Activated T-cell treated with anti-CD3 and anti-CD28 coated beads for 1 hour (primary cell): Measurements from ENCODE around the gene CCDC149.

Experiments
- DNase-seq: peaks from one replicate; pipeline ENCODE4 v3.0.0-alpha.2; 2020; ENCODE audit warnings: low read depth

Gene CCDC149

DNA sequence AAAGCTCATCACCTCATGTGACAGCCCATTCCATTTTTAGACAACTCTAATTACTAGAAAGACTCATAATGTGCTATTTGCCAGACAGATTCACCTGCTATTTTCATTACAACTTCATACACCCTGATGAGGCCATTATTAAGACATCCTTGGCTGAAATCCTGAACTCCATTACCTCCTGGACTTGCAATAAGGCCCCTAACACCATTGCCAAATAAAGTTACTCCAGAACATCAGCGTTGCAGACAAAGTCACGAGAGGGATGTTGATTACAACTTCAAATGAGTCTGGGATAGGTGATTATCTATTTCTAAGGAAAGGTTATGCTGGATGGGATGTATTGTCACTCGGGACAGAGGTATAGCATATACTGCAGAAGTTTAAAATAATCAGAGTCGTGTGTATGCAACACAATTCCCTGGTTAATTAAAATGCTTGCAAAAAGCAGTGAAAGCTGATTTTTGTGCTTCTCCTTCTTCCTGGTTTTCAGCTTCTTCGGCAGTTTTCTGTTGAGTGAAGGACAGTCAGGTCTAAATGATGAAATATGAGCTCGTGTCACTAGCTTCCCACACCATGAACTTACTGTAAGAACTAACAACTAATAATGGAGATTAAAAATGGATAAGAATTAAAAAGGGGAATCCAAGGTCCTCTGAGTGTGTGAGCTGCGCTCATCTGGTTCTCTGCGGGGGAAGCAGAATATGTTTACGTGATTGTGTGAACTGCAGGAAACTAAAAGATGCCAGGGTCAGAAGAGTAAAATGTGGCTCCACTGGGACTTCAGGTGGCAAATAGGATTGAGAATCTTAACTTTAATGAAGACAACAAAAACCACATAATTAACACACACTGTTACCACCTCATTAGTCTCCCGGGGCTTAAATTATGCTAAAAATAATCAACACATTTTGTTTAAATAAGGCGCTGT, 135.0 kb downstream of the CCDC149 start:
- no peak for DNase-seq

DNA sequence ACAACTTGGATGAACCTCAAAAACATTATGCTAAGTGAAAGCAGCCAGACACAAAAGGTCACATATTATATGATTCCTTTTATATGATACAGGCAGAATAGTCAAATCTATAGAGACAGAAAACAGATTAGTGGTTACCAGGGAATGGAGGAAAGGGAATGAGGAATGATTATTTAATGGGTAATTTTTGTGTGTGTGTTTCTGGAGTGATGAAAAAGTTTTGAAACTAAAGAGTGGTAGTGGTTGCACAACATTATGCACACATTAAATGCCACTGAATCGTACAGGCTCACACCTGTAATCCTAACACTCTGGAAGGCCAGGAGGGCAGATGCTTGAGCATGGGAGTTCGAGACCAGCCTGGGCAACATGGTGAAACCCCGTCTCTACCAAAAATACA, 137.1 kb downstream of the CCDC149 start:
- DNase-seq: no peak

DNA sequence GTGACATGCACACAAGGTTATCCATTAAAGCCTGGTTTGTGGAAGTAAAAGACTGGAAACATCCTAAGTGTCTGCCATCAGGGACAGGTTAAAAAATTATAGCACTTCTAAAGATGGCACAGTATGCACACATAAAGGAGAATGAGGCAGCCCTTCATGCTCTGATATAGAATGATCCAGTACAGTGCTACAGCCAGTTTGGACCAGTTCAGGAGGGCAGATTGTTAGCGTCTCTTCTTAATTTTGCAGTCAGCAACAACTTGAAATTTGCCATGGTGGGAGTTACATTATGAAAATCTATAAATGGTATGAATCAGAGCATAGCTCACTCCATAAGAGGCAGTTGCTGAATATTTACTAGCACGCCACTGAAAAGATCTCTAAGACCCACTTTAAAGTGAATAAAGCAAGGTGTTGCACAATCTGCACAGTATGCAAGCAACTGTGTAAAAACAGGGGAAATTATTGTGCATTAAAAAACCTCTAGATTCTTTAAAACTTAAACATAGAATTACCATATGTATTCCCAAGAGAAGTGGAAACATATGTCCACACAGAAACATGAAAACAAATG, 137.7 kb downstream of the CCDC149 start:
- DNase-seq: no peak

DNA sequence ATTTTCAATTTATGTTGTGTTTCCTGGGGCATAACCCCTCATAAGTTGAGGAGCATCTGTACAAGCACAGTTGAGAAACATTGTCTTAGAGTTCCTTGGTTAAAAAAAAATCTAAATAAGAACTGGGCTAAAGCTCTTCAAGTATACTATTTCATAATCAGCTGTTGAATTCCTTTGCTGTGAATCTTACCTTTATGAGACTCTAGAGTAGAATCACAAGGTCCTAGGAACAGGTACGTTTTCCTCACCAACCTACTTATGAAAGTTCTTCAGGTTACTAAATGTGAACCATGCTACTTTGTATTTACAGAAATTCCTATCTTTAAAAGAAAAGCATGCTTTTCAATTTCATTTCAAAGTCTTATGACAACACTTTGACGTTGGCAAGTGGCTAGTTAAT, 138.4 kb downstream of the CCDC149 start:
- no peak for DNase-seq

DNA sequence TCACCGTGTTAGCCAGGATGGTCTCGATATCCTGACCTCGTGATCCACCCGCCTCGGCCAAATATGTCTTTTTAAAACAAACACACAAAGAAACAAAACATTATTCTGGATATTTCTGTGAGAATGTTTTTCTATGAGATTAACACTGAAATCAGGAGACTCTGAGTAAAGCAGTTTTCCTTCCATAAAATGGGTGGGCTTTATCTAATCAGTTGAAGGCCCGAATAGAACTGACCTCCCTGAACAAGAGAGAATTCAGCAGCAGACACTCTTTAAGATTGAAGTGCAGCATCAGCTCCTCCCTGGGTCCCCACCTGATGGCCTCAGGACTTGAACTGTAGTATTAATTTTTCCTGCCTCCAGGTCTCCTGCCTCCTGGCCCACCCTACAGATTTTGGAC, 139.9 kb downstream of the CCDC149 start:
- no peak for DNase-seq

GRCh38 chr4:24772061-24772705, 140.7 kb downstream of the CCDC149 start:
- no peak for DNase-seq

- DNase-seq: no peak
These were observed 141.6 kb downstream of the CCDC149 start for GRCh38 chr4:24771241-24771640.

DNA sequence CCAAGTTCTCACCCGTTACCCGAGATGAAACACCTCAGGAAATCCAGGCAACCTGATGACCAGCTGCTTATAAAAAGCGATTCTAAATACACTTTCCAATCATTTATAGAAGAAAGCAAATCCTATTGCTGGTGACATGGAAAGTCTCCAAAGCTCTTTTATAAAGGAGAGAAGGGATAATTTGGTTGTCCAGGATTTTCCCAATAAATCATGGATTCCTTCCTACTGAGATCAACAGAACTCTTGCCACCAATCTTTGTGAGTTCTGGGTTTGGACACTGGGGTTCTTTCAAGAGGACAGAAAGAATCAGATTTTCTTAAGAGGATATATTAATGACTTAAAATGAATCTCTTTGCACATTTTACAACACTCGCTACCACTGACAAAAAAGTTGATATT, 142.2 kb downstream of the CCDC149 start:
- no peak for DNase-seq

GRCh38 chr4:24770032-24770584, 142.7 kb downstream of the CCDC149 start:
- DNase-seq: no peak

GRCh38 chr4:24769571-24769970, 143.3 kb downstream of the CCDC149 start:
- DNase-seq: no peak

- no peak for DNase-seq
These were observed 144.2 kb downstream of the CCDC149 start for GRCh38 chr4:24768604-24769003.

GRCh38 chr4:24768006-24768405, 144.8 kb downstream of the CCDC149 start:
- no peak for DNase-seq

- no peak for DNase-seq
These were observed 147.4 kb downstream of the CCDC149 start for GRCh38 chr4:24765376-24765988.

DNA sequence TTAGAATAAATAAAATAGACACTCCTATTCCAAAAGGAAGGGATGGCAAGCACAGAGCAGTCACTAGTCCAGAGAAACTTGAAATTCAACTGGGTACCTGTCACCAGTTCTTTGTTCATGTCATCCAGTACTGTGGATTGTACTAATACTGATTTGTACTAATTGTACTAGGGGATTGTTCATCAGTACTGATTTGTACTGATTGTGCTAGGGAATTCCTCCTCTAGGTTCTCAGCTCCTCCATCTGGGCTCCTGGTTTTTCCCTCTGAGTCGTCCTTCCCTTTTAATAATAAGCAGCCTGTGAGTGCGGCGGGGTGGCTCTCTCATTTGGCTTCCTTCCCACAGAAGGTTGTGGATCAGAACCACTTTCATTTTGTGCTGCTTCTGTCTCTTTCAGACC, 148.5 kb downstream of the CCDC149 start:
- no peak for DNase-seq

DNA sequence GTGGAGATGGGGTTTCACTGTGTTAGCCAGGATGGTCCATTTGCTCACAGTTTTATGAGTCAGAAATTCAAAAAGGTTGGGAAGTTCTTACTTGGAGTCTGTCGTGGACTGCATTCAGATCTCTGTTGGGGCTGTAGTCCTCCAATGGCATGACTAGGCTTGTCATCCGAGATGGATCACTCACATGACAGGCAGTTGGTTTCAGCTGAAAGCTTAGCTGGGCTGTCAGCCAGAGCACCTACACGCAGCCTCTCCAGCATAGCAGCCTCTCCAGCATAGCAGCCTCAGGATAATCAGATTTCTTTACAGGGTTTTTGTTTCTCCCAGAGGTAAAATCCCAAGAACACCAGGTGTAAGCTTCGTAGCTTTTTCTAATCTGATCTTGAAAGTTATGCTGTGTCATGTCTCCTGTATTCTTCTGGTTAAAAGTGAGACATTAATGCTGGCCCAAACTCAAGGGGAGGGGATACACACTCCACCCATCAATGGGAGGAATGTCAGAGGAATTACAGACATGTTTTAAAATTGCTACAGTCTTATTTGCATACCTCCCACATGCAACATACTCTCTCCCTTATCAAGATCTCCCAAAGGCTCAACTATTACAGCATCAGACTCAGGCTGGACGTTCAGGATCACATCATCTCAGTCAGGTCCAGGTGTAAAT, 149.1 kb downstream of the CCDC149 start:
- no peak for DNase-seq
